Karpas-422 (cell line): ENCODE results near the gene PRDM8. TPM values are rescaled to one million over a fixed set of nuclear protein-coding genes. Genes with fewer than 3 reads are reported as not detected.
"Not testable (repeated sequence)": the region's sequence is repeated elsewhere in the genome, so short reads cannot be mapped to it uniquely, and the experiment has no call there.

Source experiments
- DNase-seq: peaks from one replicate; pipeline ENCODE4 v3.0.0-alpha.2; 2015
- H2AFZ ChIP-seq: fragments of 200-600 bp; sonication (generic); 2 replicates; pipeline ENCODE4 v1.6.1; 2014; ENCODE audit warnings: antibody characterized with exemption, low read length, mixed read lengths
- H3K27ac ChIP-seq: fragments of 200-600 bp; sonication (generic); 2 replicates; pipeline ENCODE4 v1.5.1; 2014; ENCODE audit warnings: mild to moderate bottlenecking, low read length, moderate library complexity
- H3K27me3 ChIP-seq: fragments of 200-600 bp; sonication (generic); 2 replicates; pipeline ENCODE4 v1.6.1; 2014; ENCODE audit warnings: low read length, mixed read lengths
- H3K36me3 ChIP-seq: fragments of 200-600 bp; sonication (generic); 2 replicates; pipeline ENCODE4 v1.6.1; 2014; ENCODE audit warnings: low read length, mixed read lengths; ENCODE audit not compliant: insufficient read depth
- H3K4me1 ChIP-seq: fragments of 200-600 bp; sonication (generic); 2 replicates; pipeline ENCODE4 v1.6.1; 2014; ENCODE audit warnings: mild to moderate bottlenecking, low read length, mixed read lengths
- H3K4me2 ChIP-seq: fragments of 200-600 bp; sonication (generic); 2 replicates; pipeline ENCODE4 v1.6.1; 2014; ENCODE audit warnings: low read length, low read depth, mild to moderate bottlenecking; ENCODE audit not compliant: poor library complexity, severe bottlenecking
- H3K4me3 ChIP-seq: fragments of 200-600 bp; sonication (generic); 2 replicates; pipeline ENCODE4 v1.5.1; 2014; ENCODE audit warnings: mild to moderate bottlenecking, antibody characterized with exemption, low read length, mixed read lengths
- H3K79me2 ChIP-seq: fragments of 200-600 bp; sonication (generic); 2 replicates; pipeline ENCODE4 v1.6.1; 2014; ENCODE audit warnings: mild to moderate bottlenecking, low read length, mixed read lengths
- H3K9ac ChIP-seq: fragments of 200-600 bp; sonication (generic); 2 replicates; pipeline ENCODE4 v1.6.0; 2014; ENCODE audit warnings: low read length
- H3K9me2 ChIP-seq: fragments of 200-600 bp; sonication (generic), shearing (Covaris generic); replicated peaks from 2 replicates; pipeline ENCODE4 v1.6.0; 2014; ENCODE audit warnings: mild to moderate bottlenecking, low read length, moderate library complexity; ENCODE audit not compliant: insufficient read depth
- H3K9me3 ChIP-seq: fragments of 300-700, 200-600 bp; sonication (generic); 2 replicates; pipeline ENCODE4 v1.6.1; 2014; ENCODE audit warnings: low read length, mixed read lengths
- H4K20me1 ChIP-seq: fragments of 200-600 bp; sonication (generic); 2 replicates; pipeline ENCODE4 v1.6.1; 2014; ENCODE audit warnings: mild to moderate bottlenecking, antibody characterized with exemption, low read length, low read depth; ENCODE audit not compliant: insufficient read depth
- total RNA-seq: library from RNA; depleted of rRNA; stranded (reverse); fragments of >200 nt; shearing (Covaris generic); gene quantifications from 2 replicates; pipeline ENCODE4 v1.2.3, GENCODE V29; 2014; ENCODE audit warnings: low replicate concordance; rRNA removed

PRDM8 gene
- total RNA-seq, 1 experiment from 2014 or later: not detected

DNA sequence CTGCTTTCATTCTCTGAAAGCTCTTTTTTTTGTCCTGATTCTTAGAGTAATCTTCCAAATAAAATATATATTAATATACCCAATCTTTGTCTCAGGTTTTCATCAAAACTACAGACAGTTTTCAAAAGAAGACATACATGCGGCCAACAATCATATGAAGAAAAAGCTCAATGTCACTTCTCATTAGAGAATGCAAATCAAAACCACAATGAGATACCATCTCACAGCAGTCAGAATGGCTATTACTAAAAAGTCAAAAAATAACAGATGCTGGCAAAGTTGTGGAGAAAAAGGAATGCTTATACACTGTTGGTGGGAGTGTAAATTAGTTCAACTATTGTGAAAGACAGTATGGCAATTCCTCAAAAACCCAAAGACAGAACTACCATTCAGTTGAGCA, 50.2 kb downstream of the PRDM8 start:
- not testable (repeated sequence) for H3K4me1 ChIP-seq, H3K9me2 ChIP-seq, H3K27ac ChIP-seq, H3K4me2 ChIP-seq, DNase-seq, H2AFZ ChIP-seq, H3K9me3 ChIP-seq, H3K79me2 ChIP-seq, H3K9ac ChIP-seq, H3K27me3 ChIP-seq, H4K20me1 ChIP-seq, H3K36me3 ChIP-seq, H3K4me3 ChIP-seq

DNA sequence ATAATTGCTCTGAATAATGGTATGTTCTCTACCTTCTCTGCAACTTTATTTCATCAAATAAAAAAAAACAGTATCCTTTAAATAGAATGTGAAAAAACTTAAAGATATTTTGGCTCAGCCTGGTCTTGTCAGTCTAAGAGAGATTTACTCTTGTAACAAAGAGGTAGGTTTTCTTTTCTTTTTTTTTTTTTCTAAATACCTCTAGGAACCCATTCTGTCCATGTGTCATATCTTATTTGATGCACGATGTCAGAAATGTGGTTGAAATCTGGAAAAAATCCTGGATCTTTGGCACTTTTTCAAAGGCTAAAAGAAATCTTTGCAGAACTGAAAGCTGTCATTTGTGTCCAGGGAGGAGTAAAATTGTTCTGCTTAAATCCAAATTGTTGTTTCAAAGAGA, 51.8 kb downstream of the PRDM8 start:
- H3K4me1 ChIP-seq: no peaks in the 10 kb centered on the region
- no peak overlapping the region for H3K4me3 ChIP-seq
- H2AFZ ChIP-seq: no peak overlapping the region
- H3K4me2 ChIP-seq: no peak overlapping the region
- H3K79me2 ChIP-seq: no peaks in the 10 kb centered on the region
- H4K20me1 ChIP-seq: no peaks in the 10 kb centered on the region
- H3K9me2 ChIP-seq: no peaks in the 10 kb centered on the region
- no peaks in the 10 kb centered on the region for H3K36me3 ChIP-seq
- DNase-seq: no peak
- no peak overlapping the region for H3K27ac ChIP-seq
- H3K27me3 ChIP-seq: no peaks in the 10 kb centered on the region
- no peaks in the 10 kb centered on the region for H3K9me3 ChIP-seq
- H3K9ac ChIP-seq: no peak overlapping the region

DNA sequence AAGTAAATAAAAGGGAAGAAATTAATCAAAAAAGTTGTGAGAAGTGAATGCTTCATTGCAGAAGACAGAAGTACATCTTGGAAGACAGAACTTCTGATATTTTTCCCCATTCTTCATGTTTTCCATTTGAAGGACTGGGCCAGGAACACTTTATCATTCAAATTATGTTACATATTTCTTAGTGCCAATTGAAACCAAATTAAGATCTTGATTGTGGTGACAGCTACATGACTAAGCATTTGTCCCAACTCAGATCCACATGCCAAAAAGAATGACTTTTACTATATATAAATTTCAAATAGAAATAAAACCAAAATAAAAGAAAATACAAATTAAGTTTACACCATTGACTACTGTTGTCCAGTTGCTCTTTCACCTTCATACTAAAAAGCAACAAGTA, 55.1 kb downstream of the PRDM8 start:
- no peak overlapping the region for H2AFZ ChIP-seq
- H3K79me2 ChIP-seq: no peaks in the 10 kb centered on the region
- H3K4me1 ChIP-seq: no peaks in the 10 kb centered on the region
- H4K20me1 ChIP-seq: no peaks in the 10 kb centered on the region
- no peak overlapping the region for H3K27ac ChIP-seq
- H3K4me2 ChIP-seq: no peak overlapping the region
- no peaks in the 10 kb centered on the region for H3K9me2 ChIP-seq
- H3K27me3 ChIP-seq: no peaks in the 10 kb centered on the region
- H3K9me3 ChIP-seq: no peaks in the 10 kb centered on the region
- no peaks in the 10 kb centered on the region for H3K36me3 ChIP-seq
- H3K4me3 ChIP-seq: no peak overlapping the region
- no peak for DNase-seq
- H3K9ac ChIP-seq: no peak overlapping the region

- no peaks in the 10 kb centered on the region for H3K27me3 ChIP-seq
- H3K4me2 ChIP-seq: no peak overlapping the region
- H3K36me3 ChIP-seq: no peaks in the 10 kb centered on the region
- H3K4me1 ChIP-seq: no peaks in the 10 kb centered on the region
- no peak overlapping the region for H3K4me3 ChIP-seq
- DNase-seq: no peak
- no peaks in the 10 kb centered on the region for H3K79me2 ChIP-seq
- H4K20me1 ChIP-seq: no peaks in the 10 kb centered on the region
- H3K27ac ChIP-seq: no peak overlapping the region
- H3K9ac ChIP-seq: no peak overlapping the region
- H3K9me2 ChIP-seq: no peaks in the 10 kb centered on the region
- H3K9me3 ChIP-seq: no peaks in the 10 kb centered on the region
- H2AFZ ChIP-seq: no peak overlapping the region
Measured at GRCh38 chr4:80252953-80253352, 55.6 kb downstream of the PRDM8 start.

DNA sequence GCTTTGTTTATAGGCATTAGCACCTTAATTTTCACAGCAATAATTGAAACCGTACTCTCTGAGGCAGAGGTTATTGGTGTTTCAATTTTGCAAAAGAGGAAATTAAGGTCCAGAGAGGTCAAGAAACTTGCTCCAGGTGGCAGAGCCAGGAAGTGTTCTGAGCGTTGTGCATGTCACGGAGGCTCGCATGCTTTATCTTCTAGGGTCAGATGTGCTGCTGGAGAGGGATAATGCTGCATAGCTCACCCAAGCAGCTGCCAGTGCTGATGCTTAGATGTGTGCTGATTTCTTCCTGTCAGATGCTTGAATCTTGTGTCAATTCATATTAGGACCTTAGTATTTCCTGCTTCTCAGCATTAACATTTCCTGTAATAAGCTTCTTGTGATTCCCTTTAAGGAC, 56.2 kb downstream of the PRDM8 start:
- no peak overlapping the region for H2AFZ ChIP-seq
- no peak overlapping the region for H3K4me2 ChIP-seq

More for the DNA sequence above, 56.2 kb downstream of the PRDM8 start:
- no peaks in the 10 kb centered on the region for H3K79me2 ChIP-seq
- no peak overlapping the region for H3K27ac ChIP-seq
- DNase-seq: no peak
- H3K9me2 ChIP-seq: no peaks in the 10 kb centered on the region
- H3K9ac ChIP-seq: no peak overlapping the region
- H4K20me1 ChIP-seq: no peaks in the 10 kb centered on the region
- no peak overlapping the region for H3K4me3 ChIP-seq
- H3K4me1 ChIP-seq: no peaks in the 10 kb centered on the region
- H3K27me3 ChIP-seq: no peaks in the 10 kb centered on the region
- H3K9me3 ChIP-seq: no peaks in the 10 kb centered on the region
- no peaks in the 10 kb centered on the region for H3K36me3 ChIP-seq

Other genes with a start within 250 kb of the PRDM8 start
- gene ANTXR2, start 124.3 kb upstream of the PRDM8 start, total RNA-seq: not detected in 2 replicates
- not detected in 2 replicates for gene FGF5, start 69.2 kb downstream of the PRDM8 start, total RNA-seq
- gene CFAP299, start 138.2 kb downstream of the PRDM8 start, total RNA-seq: not detected in 2 replicates